Measurements from ENCODE around the gene GPATCH2. TPM values are rescaled to one million over a fixed set of nuclear protein-coding genes. Genes with fewer than 3 reads are reported as not detected.

Gene GPATCH2
- total RNA-seq, 2 experiments from 2014 or later = 6.0 to 6.6 TPM

- POLR2A ChIA-PET = no interaction called here
Observed at GRCh38 chr1:217569021-217569420, 61.9 kb downstream of the GPATCH2 start.

GRCh38 chr1:217568200-217568599 lies 62.7 kb downstream of the GPATCH2 start:
- no peak for TF ChIP-seq CTCF (IDR thresholded peaks at IDR 0.05)
- H3K4me1 Mint-ChIP-seq (ENCODE audit: low read depth) = no peaks in the 10 kb centered on the region
- no peak for ATAC-seq
- POLR2A ChIA-PET = no interaction called here
- no peak overlapping the region for H3K27ac Mint-ChIP-seq
- H3K36me3 Mint-ChIP-seq (ENCODE audit: low read depth) = peaks cover 7% of the 10 kb centered on the region
- no peaks in the 10 kb centered on the region for H3K27me3 Mint-ChIP-seq
- DNase-seq = no peak
- CTCF ChIA-PET = interaction anchor here (1.2 kb wide), 2 partner anchors 9 to 15 kb away, joined by 3 read pairs; no protein-coding TSS in a partner anchor
- no peak overlapping the region for H3K4me3 Mint-ChIP-seq
- intact Hi-C loops (cut with micrococcal nuclease) = no loop called here
- no peaks in the 10 kb centered on the region for H3K9me3 Mint-ChIP-seq

More at GRCh38 chr1:217569021-217569420, 61.9 kb downstream of the GPATCH2 start:
- intact Hi-C loops (cut with micrococcal nuclease) = no loop called here
- CTCF ChIA-PET = interaction anchor here (1.2 kb wide), 2 partner anchors 8 to 15 kb away, joined by 3 read pairs; no protein-coding TSS in a partner anchor
- DNase-seq (no peak), ATAC-seq (no peak)
- H3K4me3 Mint-ChIP-seq = no peak overlapping the region
- H3K4me1 Mint-ChIP-seq (ENCODE audit: low read depth) = no peaks in the 10 kb centered on the region
- no peaks in the 10 kb centered on the region for H3K9me3 Mint-ChIP-seq
- no peak overlapping the region for H3K27ac Mint-ChIP-seq
- H3K27me3 Mint-ChIP-seq = no peaks in the 10 kb centered on the region
- no peak for TF ChIP-seq CTCF (IDR thresholded peaks at IDR 0.05)
- H3K36me3 Mint-ChIP-seq (ENCODE audit: low read depth) = peaks cover 4% of the 10 kb centered on the region

GRCh38 chr1:217564833-217565232 lies 66.1 kb downstream of the GPATCH2 start:
- no peaks in the 10 kb centered on the region for H3K4me1 Mint-ChIP-seq (ENCODE audit: low read depth)
- intact Hi-C loops (cut with micrococcal nuclease) = no loop called here
- POLR2A ChIA-PET = no interaction called here

GRCh38 chr1:217564207-217564606 lies 66.7 kb downstream of the GPATCH2 start:
- POLR2A ChIA-PET = no interaction called here
- ATAC-seq (no peak), DNase-seq (no peak)
- no peak overlapping the region for H3K4me3 Mint-ChIP-seq
- CTCF ChIA-PET = no interaction called here
- H3K27me3 Mint-ChIP-seq = no peaks in the 10 kb centered on the region
- H3K9me3 Mint-ChIP-seq = peaks cover 4% of the 10 kb centered on the region
- no peak for TF ChIP-seq CTCF (IDR thresholded peaks at IDR 0.05)
- H3K36me3 Mint-ChIP-seq (ENCODE audit: low read depth) = peaks cover 14% of the 10 kb centered on the region
- no peak overlapping the region for H3K27ac Mint-ChIP-seq
- no peaks in the 10 kb centered on the region for H3K4me1 Mint-ChIP-seq (ENCODE audit: low read depth)
- intact Hi-C loops (cut with micrococcal nuclease) = no loop called here

More at GRCh38 chr1:217564833-217565232, 66.1 kb downstream of the GPATCH2 start:
- no peak for DNase-seq
- H3K4me3 Mint-ChIP-seq = no peak overlapping the region
- H3K27ac Mint-ChIP-seq = no peak overlapping the region
- no peaks in the 10 kb centered on the region for H3K27me3 Mint-ChIP-seq
- CTCF ChIA-PET = no interaction called here
- no peak for ATAC-seq
- no peak for TF ChIP-seq CTCF (IDR thresholded peaks at IDR 0.05)
- no peaks in the 10 kb centered on the region for H3K9me3 Mint-ChIP-seq
- peaks cover 11% of the 10 kb centered on the region for H3K36me3 Mint-ChIP-seq (ENCODE audit: low read depth)

GRCh38 chr1:217563179-217563578 lies 67.7 kb downstream of the GPATCH2 start:
- no peak overlapping the region for H3K4me3 Mint-ChIP-seq
- no peak for TF ChIP-seq CTCF (IDR thresholded peaks at IDR 0.05)

More at GRCh38 chr1:217563179-217563578, 67.7 kb downstream of the GPATCH2 start:
- Mint-ChIP-seq H3K36me3 (ENCODE audit: low read depth) (peaks cover 17% of the 10 kb centered on the region), H3K4me1 (ENCODE audit: low read depth) (no peaks in the 10 kb centered on the region), H3K9me3 (peaks cover 6% of the 10 kb centered on the region), H3K27ac (no peak overlapping the region), H3K27me3 (no peaks in the 10 kb centered on the region)
- DNase-seq = no peak
- intact Hi-C loops (cut with micrococcal nuclease) = no loop called here
- ATAC-seq = no peak
- CTCF ChIA-PET = no interaction called here
- POLR2A ChIA-PET = no interaction called here
